Measurements from ENCODE around the gene UBASH3B. TPM values are rescaled to one million over a fixed set of nuclear protein-coding genes. Genes with fewer than 3 reads are reported as not detected.
"Not testable (repeated sequence)": the region's sequence is repeated elsewhere in the genome, so short reads cannot be mapped to it uniquely, and the experiment has no call there.

Gene UBASH3B
- total RNA-seq, 1 donor from 2014 or later: 8.5 TPM

- no peaks in the 10 kb centered on the region for H3K36me3 ChIP-seq
- no peaks in the 10 kb centered on the region for H3K4me1 ChIP-seq
- no peak for DNase-seq (ENCODE audit: low spot score in 2 of 2)
- no peak overlapping the region for H3K4me3 ChIP-seq
- H3K27me3 ChIP-seq: no peaks in the 10 kb centered on the region
- no peak overlapping the region for H3K27ac ChIP-seq
- intact Hi-C loops (cut with DNase I): no loop called here
- no peaks in the 10 kb centered on the region for H3K9me3 ChIP-seq
- TF ChIP-seq CTCF (IDR thresholded peaks at IDR 0.05): no peak
Observed at GRCh38 chr11:122617926-122618325, 37.6 kb upstream of the UBASH3B start.

GRCh38 chr11:122618927-122619326, 36.6 kb upstream of the UBASH3B start:
- H3K27ac ChIP-seq: no peak overlapping the region
- no peaks in the 10 kb centered on the region for H3K36me3 ChIP-seq
- H3K4me3 ChIP-seq: no peak overlapping the region
- no peak for TF ChIP-seq CTCF (IDR thresholded peaks at IDR 0.05)
- H3K9me3 ChIP-seq: no peaks in the 10 kb centered on the region
- H3K4me1 ChIP-seq: no peaks in the 10 kb centered on the region
- H3K27me3 ChIP-seq: no peaks in the 10 kb centered on the region
- intact Hi-C loops (cut with DNase I): no loop called here
- DNase-seq (ENCODE audit: low spot score in 2 of 2): no peak

- Histone ChIP-seq H3K27ac (no peak overlapping the region), H3K36me3 (no peaks in the 10 kb centered on the region), H3K27me3 (no peaks in the 10 kb centered on the region), H3K4me3 (no peak overlapping the region), H3K9me3 (no peaks in the 10 kb centered on the region), H3K4me1 (no peaks in the 10 kb centered on the region)
- intact Hi-C loops (cut with DNase I): no loop called here
- TF ChIP-seq CTCF (IDR thresholded peaks at IDR 0.05): no peak
- DNase-seq (ENCODE audit: low spot score in 2 of 2): no peak
Observed at GRCh38 chr11:122619757-122620156, 35.8 kb upstream of the UBASH3B start.

- H3K27ac ChIP-seq; H3K4me3 ChIP-seq; H3K9me3 ChIP-seq; DNase-seq (ENCODE audit: low spot score in 2 of 2); H3K27me3 ChIP-seq; H3K36me3 ChIP-seq; H3K4me1 ChIP-seq; intact Hi-C loops (cut with DNase I): not testable (repeated sequence)
Observed at GRCh38 chr11:122625501-122625900, 30.0 kb upstream of the UBASH3B start.

- no peak for TF ChIP-seq CTCF (IDR thresholded peaks at IDR 0.05)
- Histone ChIP-seq H3K4me1 (peaks cover 0 to 3% of the 10 kb centered on the region in 2 donors), H3K27me3 (no peaks in the 10 kb centered on the region), H3K9me3 (no peaks in the 10 kb centered on the region), H3K27ac (no peak overlapping the region), H3K36me3 (no peaks in the 10 kb centered on the region), H3K4me3 (no peak overlapping the region)
- DNase-seq (ENCODE audit: low spot score in 2 of 2): no peak
- intact Hi-C loops (cut with DNase I): no loop called here
Observed at GRCh38 chr11:122625976-122626665, 29.4 kb upstream of the UBASH3B start.

- Histone ChIP-seq H3K36me3 (no peaks in the 10 kb centered on the region), H3K4me1 (peaks cover 0 to 3% of the 10 kb centered on the region in 2 donors), H3K4me3 (no peak overlapping the region), H3K27ac (no peak overlapping the region), H3K27me3 (no peaks in the 10 kb centered on the region), H3K9me3 (no peaks in the 10 kb centered on the region)
- no peak for DNase-seq (ENCODE audit: low spot score in 2 of 2)
- no peak for TF ChIP-seq CTCF (IDR thresholded peaks at IDR 0.05)
- intact Hi-C loops (cut with DNase I): no loop called here
Observed at GRCh38 chr11:122627745-122628144, 27.8 kb upstream of the UBASH3B start.
